ENCODE data around the gene SLC25A42.

- TF ChIP-seq CTCF (IDR thresholded peaks at IDR 0.05) = no peak
- no peak for TF ChIP-seq POLR2A (IDR thresholded peaks at IDR 0.05)
Measured at GRCh38 chr19:19055701-19056100, 8.1 kb upstream of the SLC25A42 start.
